Measurements from ENCODE around the gene GPX7.

GRCh38 chr1:52632732-52633290 is 30.6 kb downstream of the GPX7 start, which contains the start of gene SHISAL2A:
- TF ChIP-seq CTCF (IDR thresholded peaks at IDR 0.05) (no peak), POLR2A (IDR thresholded peaks at IDR 0.05) (no peak)
